Measurements from ENCODE around the gene TMEM184B. TPM values are rescaled to one million over a fixed set of nuclear protein-coding genes. Genes with fewer than 3 reads are reported as not detected.

TMEM184B gene
- polyA plus RNA-seq, 4 donors, result 7.3 to 47.4 (median 20.3) TPM

GRCh38 chr22:38316364-38317121, 43.7 kb upstream of the TMEM184B start:
- H3K4me1 ChIP-seq (ENCODE audit: control insufficient read depth in 3 of 3, insufficient read depth in 2 of 3, low read depth in 1 of 3, low read length in 2 of 3), result peaks cover 0 to 44% (median 2%) of the 10 kb centered on the region in 3 donors
- WGBS, 3 donors, result 1% methylated on average over 28 to 52 of the region's 52 CpGs
- FAIRE-seq, result no peak

GRCh38 chr22:38315823-38316363, 43.1 kb upstream of the TMEM184B start:
- H3K4me3 ChIP-seq (ENCODE audit: low read depth in 1 of 3, low read length in 3 of 3), result peak overlapping the region; percentile 61 to 79 (median 74)

More at GRCh38 chr22:38316364-38317121, 43.7 kb upstream of the TMEM184B start:
- Histone ChIP-seq H3K9me3 (ENCODE audit: control insufficient read depth in 2 of 2, insufficient read depth in 1 of 2, low read depth in 1 of 2, low read length in 1 of 2) (no peaks in the 10 kb centered on the region), H3K4me3 (ENCODE audit: low read depth in 1 of 3, low read length in 3 of 3) (peak overlapping the region; percentile 61 to 79 (median 74)), H3K27me3 (ENCODE audit: control insufficient read depth in 3 of 3, insufficient read depth in 3 of 3, low read length in 3 of 3) (no peaks in the 10 kb centered on the region), H3K27ac (ENCODE audit: low read depth in 1 of 3, low read length in 2 of 3) (peak overlapping the region; percentile 91 to 92 (median 92)), H3K36me3 (ENCODE audit: control insufficient read depth in 3 of 3, insufficient read depth in 2 of 3, low read depth in 1 of 3, low read length in 3 of 3) (peaks cover 0 to 34% (median 0%) of the 10 kb centered on the region in 3 donors)
- DNase-seq, result peak; percentile 47 to 89

GRCh38 chr22:38314933-38315822, 42.4 kb upstream of the TMEM184B start:
- FAIRE-seq (no peak), DNase-seq (peak; percentile 31 to 32)
- H3K27ac ChIP-seq (ENCODE audit: low read depth in 1 of 3, low read length in 2 of 3), result peak overlapping the region; percentile 91 to 92 (median 92)
- H3K4me1 ChIP-seq (ENCODE audit: control insufficient read depth in 3 of 3, insufficient read depth in 2 of 3, low read depth in 1 of 3, low read length in 2 of 3), result peaks cover 0 to 51% (median 6%) of the 10 kb centered on the region in 3 donors
- H3K27me3 ChIP-seq (ENCODE audit: control insufficient read depth in 3 of 3, insufficient read depth in 3 of 3, low read length in 3 of 3), result no peaks in the 10 kb centered on the region
- no peaks in the 10 kb centered on the region for H3K9me3 ChIP-seq (ENCODE audit: control insufficient read depth in 2 of 2, insufficient read depth in 1 of 2, low read depth in 1 of 2, low read length in 1 of 2)
- WGBS, 3 donors, result 15 to 18% (median 16%) methylated on average over 20 to 21 of the region's 21 CpGs
- peaks cover 0 to 48% (median 0%) of the 10 kb centered on the region in 3 donors for H3K36me3 ChIP-seq (ENCODE audit: control insufficient read depth in 3 of 3, insufficient read depth in 2 of 3, low read depth in 1 of 3, low read length in 3 of 3)
- H3K4me3 ChIP-seq (ENCODE audit: low read depth in 1 of 3, low read length in 3 of 3), result peak overlapping the region; percentile 61 to 79 (median 74)

More at GRCh38 chr22:38315823-38316363, 43.1 kb upstream of the TMEM184B start:
- Histone ChIP-seq H3K9me3 (ENCODE audit: control insufficient read depth in 2 of 2, insufficient read depth in 1 of 2, low read depth in 1 of 2, low read length in 1 of 2) (no peaks in the 10 kb centered on the region), H3K4me1 (ENCODE audit: control insufficient read depth in 3 of 3, insufficient read depth in 2 of 3, low read depth in 1 of 3, low read length in 2 of 3) (peaks cover 0 to 44% (median 4%) of the 10 kb centered on the region in 3 donors), H3K27me3 (ENCODE audit: control insufficient read depth in 3 of 3, insufficient read depth in 3 of 3, low read length in 3 of 3) (no peaks in the 10 kb centered on the region), H3K27ac (ENCODE audit: low read depth in 1 of 3, low read length in 2 of 3) (peak overlapping the region; percentile 91 to 92 (median 92)), H3K36me3 (ENCODE audit: control insufficient read depth in 3 of 3, insufficient read depth in 2 of 3, low read depth in 1 of 3, low read length in 3 of 3) (peaks cover 0 to 41% (median 0%) of the 10 kb centered on the region in 3 donors)
- 7 to 8% (median 7%) methylated on average over 12 of the region's 12 CpGs for WGBS, 3 donors
- DNase-seq (peak; percentile 24 to 26), FAIRE-seq (no peak)

GRCh38 chr22:38314051-38314932, 41.5 kb upstream of the TMEM184B start:
- Histone ChIP-seq H3K4me1 (ENCODE audit: control insufficient read depth in 3 of 3, insufficient read depth in 2 of 3, low read depth in 1 of 3, low read length in 2 of 3) (peaks cover 0 to 56% (median 7%) of the 10 kb centered on the region in 3 donors), H3K27me3 (ENCODE audit: control insufficient read depth in 3 of 3, insufficient read depth in 3 of 3, low read length in 3 of 3) (no peaks in the 10 kb centered on the region), H3K4me3 (ENCODE audit: low read depth in 1 of 3, low read length in 3 of 3) (peak overlapping the region in 1 of 3 donors; percentile 79), H3K9me3 (ENCODE audit: control insufficient read depth in 2 of 2, insufficient read depth in 1 of 2, low read depth in 1 of 2, low read length in 1 of 2) (no peaks in the 10 kb centered on the region), H3K36me3 (ENCODE audit: control insufficient read depth in 3 of 3, insufficient read depth in 2 of 3, low read depth in 1 of 3, low read length in 3 of 3) (peaks cover 0 to 57% (median 0%) of the 10 kb centered on the region in 3 donors), H3K27ac (ENCODE audit: low read depth in 1 of 3, low read length in 2 of 3) (peak overlapping the region; percentile 91 to 92 (median 92))
- DNase-seq, result peak in 1 of 2 donors; percentile 35
- FAIRE-seq, result no peak
- 58 to 68% (median 65%) methylated on average over 23 of the region's 23 CpGs for WGBS, 3 donors

- H3K36me3 ChIP-seq (ENCODE audit: control insufficient read depth in 3 of 3, insufficient read depth in 2 of 3, low read depth in 1 of 3, low read length in 3 of 3), result peaks cover 0 to 65% (median 0%) of the 10 kb centered on the region in 3 donors
- H3K27me3 ChIP-seq (ENCODE audit: control insufficient read depth in 3 of 3, insufficient read depth in 3 of 3, low read length in 3 of 3), result no peaks in the 10 kb centered on the region
- WGBS, 3 donors, result 36 to 58% (median 55%) methylated on average over 11 of the region's 11 CpGs
- H3K9me3 ChIP-seq (ENCODE audit: control insufficient read depth in 2 of 2, insufficient read depth in 1 of 2, low read depth in 1 of 2, low read length in 1 of 2), result no peaks in the 10 kb centered on the region
- peaks cover 0 to 48% (median 7%) of the 10 kb centered on the region in 3 donors for H3K4me1 ChIP-seq (ENCODE audit: control insufficient read depth in 3 of 3, insufficient read depth in 2 of 3, low read depth in 1 of 3, low read length in 2 of 3)
- no peak for FAIRE-seq
- peak in 1 of 2 donors; percentile 51 for DNase-seq
- H3K4me3 ChIP-seq (ENCODE audit: low read depth in 1 of 3, low read length in 3 of 3), result no peak overlapping the region
- peak overlapping the region in 2 of 3 donors; percentile 92 for H3K27ac ChIP-seq (ENCODE audit: low read depth in 1 of 3, low read length in 2 of 3)
Measured at GRCh38 chr22:38313384-38313955, 40.7 kb upstream of the TMEM184B start.

GRCh38 chr22:38312261-38312800, 39.5 kb upstream of the TMEM184B start:
- FAIRE-seq (no peak), DNase-seq (no peak)
- Histone ChIP-seq H3K4me1 (ENCODE audit: control insufficient read depth in 3 of 3, insufficient read depth in 2 of 3, low read depth in 1 of 3, low read length in 2 of 3) (peaks cover 0 to 37% (median 7%) of the 10 kb centered on the region in 3 donors), H3K36me3 (ENCODE audit: control insufficient read depth in 3 of 3, insufficient read depth in 2 of 3, low read depth in 1 of 3, low read length in 3 of 3) (peaks cover 0 to 75% (median 0%) of the 10 kb centered on the region in 3 donors), H3K27me3 (ENCODE audit: control insufficient read depth in 3 of 3, insufficient read depth in 3 of 3, low read length in 3 of 3) (no peaks in the 10 kb centered on the region), H3K27ac (ENCODE audit: low read depth in 1 of 3, low read length in 2 of 3) (peak overlapping the region in 2 of 3 donors; percentile 76 to 92), H3K9me3 (ENCODE audit: control insufficient read depth in 2 of 2, insufficient read depth in 1 of 2, low read depth in 1 of 2, low read length in 1 of 2) (no peaks in the 10 kb centered on the region), H3K4me3 (ENCODE audit: low read depth in 1 of 3, low read length in 3 of 3) (no peak overlapping the region)
- 86 to 94% (median 87%) methylated on average over 7 of the region's 7 CpGs for WGBS, 3 donors

DNA sequence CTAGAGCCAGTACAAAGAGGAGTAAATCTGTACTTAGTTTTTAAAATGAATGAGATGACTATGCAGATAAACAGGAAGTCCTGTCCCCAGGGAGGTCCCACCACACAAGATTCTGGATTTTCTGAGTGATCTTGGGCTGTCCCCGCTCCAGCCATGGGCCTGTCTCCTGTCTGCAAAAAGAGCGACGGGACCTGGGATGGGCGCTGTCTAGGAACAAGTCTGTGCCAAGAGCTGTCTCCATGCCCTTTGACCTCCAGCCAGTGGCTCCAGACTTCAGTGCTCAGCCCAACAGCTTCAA, 38.5 kb upstream of the TMEM184B start:
- peaks cover 0 to 37% (median 7%) of the 10 kb centered on the region in 3 donors for H3K4me1 ChIP-seq (ENCODE audit: control insufficient read depth in 3 of 3, insufficient read depth in 2 of 3, low read depth in 1 of 3, low read length in 2 of 3)
- 43 to 53% (median 47%) methylated on average over 4 of the region's 4 CpGs for WGBS, 3 donors

More for the DNA sequence above, 38.5 kb upstream of the TMEM184B start:
- Histone ChIP-seq H3K36me3 (ENCODE audit: control insufficient read depth in 3 of 3, insufficient read depth in 2 of 3, low read depth in 1 of 3, low read length in 3 of 3) (peaks cover 0 to 83% (median 0%) of the 10 kb centered on the region in 3 donors), H3K27me3 (ENCODE audit: control insufficient read depth in 3 of 3, insufficient read depth in 3 of 3, low read length in 3 of 3) (no peaks in the 10 kb centered on the region), H3K27ac (ENCODE audit: low read depth in 1 of 3, low read length in 2 of 3) (peak overlapping the region in 1 of 3 donors; percentile 92), H3K4me3 (ENCODE audit: low read depth in 1 of 3, low read length in 3 of 3) (no peak overlapping the region), H3K9me3 (ENCODE audit: control insufficient read depth in 2 of 2, insufficient read depth in 1 of 2, low read depth in 1 of 2, low read length in 1 of 2) (no peaks in the 10 kb centered on the region)
- DNase-seq, result no peak
- no peak for FAIRE-seq
